Measurements from ENCODE around the gene B3GNT7. TPM values are rescaled to one million over a fixed set of nuclear protein-coding genes. Genes with fewer than 3 reads are reported as not detected.

The B3GNT7 gene
- total RNA-seq, 2 experiments from 2014 or later = 7.8 to 8.7 TPM

- Histone ChIP-seq H4K20me1 (ENCODE audit: insufficient read depth, low read length) (no peaks in the 10 kb centered on the region), H3K27ac (ENCODE audit: low read depth, low read length, poor library complexity, severe bottlenecking) (no peak overlapping the region), H3K36me3 (ENCODE audit: insufficient read depth, low read length) (no peaks in the 10 kb centered on the region), H3K9me2 (ENCODE audit: insufficient read depth, low read length) (no peaks in the 10 kb centered on the region), H2AFZ (ENCODE audit: low read length) (no peak overlapping the region), H3K4me2 (ENCODE audit: low read length) (no peak overlapping the region), H3K9me3 (ENCODE audit: low read length) (peaks cover 15% of the 10 kb centered on the region; the same call in 1 of the 2 replicates), H3K4me1 (ENCODE audit: insufficient read depth, low read length, poor library complexity, severe bottlenecking) (peaks cover 9% of the 10 kb centered on the region), H3K4me3 (ENCODE audit: low read depth, low read length, poor library complexity, severe bottlenecking) (no peak overlapping the region), H3K79me2 (ENCODE audit: insufficient read depth, low read depth, low read length) (no peaks in the 10 kb centered on the region)
- no peak for DNase-seq (ENCODE audit: low spot score)
- no TSS peak for BruUV-seq (replicated peaks)
- intact Hi-C loops (cut with micrococcal nuclease; ENCODE audit: unreplicated experiment) = loop anchor here (5.0 kb wide), 1 partner anchor 307 kb away; no protein-coding TSS in a partner anchor
- ChIA-PET POLR2A (interaction anchor here (0.6 to 1.0 kb wide), 4 partner anchors 13 to 325 kb away, joined by 3 read pairs; no protein-coding TSS in a partner anchor), CTCF (ENCODE audit: unreplicated experiment) (no interaction called here)
- TF ChIP-seq CTCF (conservative IDR thresholded peaks at IDR 0.05; ENCODE audit: low read length) (no peak), EZH2phosphoT487 (IDR thresholded peaks at IDR 0.05; ENCODE audit: borderline replicate concordance, low read depth, low read length) (no peak)
Observed at GRCh38 chr2:231409776-231410175, 14.3 kb downstream of the B3GNT7 start.

GRCh38 chr2:231410293-231411004 is 14.9 kb downstream of the B3GNT7 start:
- no peaks in the 10 kb centered on the region for H4K20me1 ChIP-seq (ENCODE audit: insufficient read depth, low read length)
- H3K79me2 ChIP-seq (ENCODE audit: insufficient read depth, low read depth, low read length) = no peaks in the 10 kb centered on the region
- no peak overlapping the region for H3K4me2 ChIP-seq (ENCODE audit: low read length)
- POLR2A ChIA-PET = no interaction called here
- TF ChIP-seq CTCF (conservative IDR thresholded peaks at IDR 0.05; ENCODE audit: low read length) = peak; percentile 74
- TF ChIP-seq EZH2phosphoT487 (IDR thresholded peaks at IDR 0.05; ENCODE audit: borderline replicate concordance, low read depth, low read length) = no peak
- CTCF ChIA-PET (ENCODE audit: unreplicated experiment) = no interaction called here
- no peak overlapping the region for H3K4me3 ChIP-seq (ENCODE audit: low read depth, low read length, poor library complexity, severe bottlenecking)
- H3K9me3 ChIP-seq (ENCODE audit: low read length) = peaks cover 15% of the 10 kb centered on the region; the same call in 1 of the 2 replicates
- intact Hi-C loops (cut with micrococcal nuclease; ENCODE audit: unreplicated experiment) = no loop called here
- H3K27ac ChIP-seq (ENCODE audit: low read depth, low read length, poor library complexity, severe bottlenecking) = no peak overlapping the region
- no peak overlapping the region for H2AFZ ChIP-seq (ENCODE audit: low read length)
- no peaks in the 10 kb centered on the region for H3K36me3 ChIP-seq (ENCODE audit: insufficient read depth, low read length)
- DNase-seq (ENCODE audit: low spot score) = no peak
- no peaks in the 10 kb centered on the region for H3K9me2 ChIP-seq (ENCODE audit: insufficient read depth, low read length)
- peaks cover 9% of the 10 kb centered on the region for H3K4me1 ChIP-seq (ENCODE audit: insufficient read depth, low read length, poor library complexity, severe bottlenecking)
- no TSS peak for BruUV-seq (replicated peaks)

- Histone ChIP-seq H3K9me2 (ENCODE audit: insufficient read depth, low read length) (no peaks in the 10 kb centered on the region), H3K9me3 (ENCODE audit: low read length) (peaks cover 15% of the 10 kb centered on the region; the same call in 1 of the 2 replicates), H4K20me1 (ENCODE audit: insufficient read depth, low read length) (no peaks in the 10 kb centered on the region), H3K4me2 (ENCODE audit: low read length) (no peak overlapping the region), H3K27ac (ENCODE audit: low read depth, low read length, poor library complexity, severe bottlenecking) (no peak overlapping the region), H3K79me2 (ENCODE audit: insufficient read depth, low read depth, low read length) (no peaks in the 10 kb centered on the region), H2AFZ (ENCODE audit: low read length) (no peak overlapping the region), H3K4me1 (ENCODE audit: insufficient read depth, low read length, poor library complexity, severe bottlenecking) (peaks cover 4% of the 10 kb centered on the region), H3K4me3 (ENCODE audit: low read depth, low read length, poor library complexity, severe bottlenecking) (no peak overlapping the region), H3K36me3 (ENCODE audit: insufficient read depth, low read length) (no peaks in the 10 kb centered on the region)
- POLR2A ChIA-PET = no interaction called here
- intact Hi-C loops (cut with micrococcal nuclease; ENCODE audit: unreplicated experiment) = no loop called here
- TF ChIP-seq CTCF (conservative IDR thresholded peaks at IDR 0.05; ENCODE audit: low read length) = no peak
- TF ChIP-seq EZH2phosphoT487 (IDR thresholded peaks at IDR 0.05; ENCODE audit: borderline replicate concordance, low read depth, low read length) = no peak
- no peak for DNase-seq (ENCODE audit: low spot score)
- no TSS peak for BruUV-seq (replicated peaks)
- CTCF ChIA-PET (ENCODE audit: unreplicated experiment) = no interaction called here
Observed at GRCh38 chr2:231411237-231411636, 15.7 kb downstream of the B3GNT7 start.
